K562 (cell line): ENCODE data around the gene IRX5. TPM values are rescaled to one million over a fixed set of nuclear protein-coding genes. Genes with fewer than 3 reads are reported as not detected.

Experiments
- ATAC-seq: fragments of 200-7000 bp; cut with Tn5 transposase; 3 replicates; pipeline ENCODE4 v1.9.1; 2020; ENCODE audit warnings: moderate library complexity
- BruUV-seq: library from RNA; stranded (reverse); fragments of 400-500 nt; replicated peaks from 2 replicates; lab custom pipeline; 2021; lab: Mats Ljungman, UMichigan
- CTCF ChIA-PET: fragments of 300-600 bp; formaldehyde crosslinking; extraction: SDS; loops from one replicate; lab custom pipeline; 2021; ENCODE audit warnings: low intra/inter-chr PET ratio; lab: Yijun Ruan, JAX
- POLR2A ChIA-PET: fragments of 300-600, 350-650 bp; sonication (Branson Sonifier 250); formaldehyde crosslinking; extraction: SDS; loops from one replicate; lab custom pipeline; 2021; ENCODE audit warnings: antibody characterized with exemption, inconsistent platforms; lab: Yijun Ruan, JAX
- DNase-seq, 4 experiments: peaks; one replicate each; pipeline versions ENCODE4 v3.0.0 to v3.0.0-alpha.2; 2011 to 2018; ENCODE audit warnings: low spot score in 3 of 4, mixed read lengths in 3 of 4; ENCODE audit errors: extremely low read depth in 1 of 4
- FAIRE-seq: peaks from 2 replicates; lab custom pipeline; 2011; peaks lifted over from hg19 to GRCh38; lab: Jason Lieb, UNC
- H2AFZ ChIP-seq: 2 replicates; pipeline ENCODE4 v1.6.0; 2011; ENCODE audit warnings: low read depth, low read length, control low read depth, inconsistent platforms
- H3K27ac ChIP-seq: fragments of 200-600 bp; 3 replicates; pipeline ENCODE4 v1.8.0; 2011; ENCODE audit warnings: low read depth, mild to moderate bottlenecking, control low read depth, inconsistent platforms, low read length, moderate library complexity, mixed read lengths; ENCODE audit errors: extremely low read depth
- H3K27me3 ChIP-seq, 2 experiments: fragments of 300-600 bp in 1 of 2; 2 replicates in 1 of 2; 3 replicates in 1 of 2; pipeline versions ENCODE4 v1.6.0 to v1.8.0; 2011; ENCODE audit warnings: inconsistent platforms in 2 of 2, low read length in 2 of 2, mild to moderate bottlenecking in 1 of 2, mixed read lengths in 1 of 2, moderate library complexity in 1 of 2; ENCODE audit not compliant: control insufficient read depth in 2 of 2, insufficient read depth in 2 of 2
- H3K36me3 ChIP-seq: fragments of 300-600 bp; 3 replicates; pipeline ENCODE4 v1.8.0; 2011; ENCODE audit warnings: mild to moderate bottlenecking, low read length, inconsistent platforms; ENCODE audit not compliant: control insufficient read depth, insufficient read depth
- H3K4me1 ChIP-seq, 2 experiments: fragments of 200-600 bp in 1 of 2; replicated peaks in 1 of 2; 2 replicates in 1 of 2; 3 replicates in 1 of 2; pipeline versions ENCODE4 v1.5.1 to v1.8.0; 2011; ENCODE audit warnings: inconsistent platforms in 2 of 2, low read length in 2 of 2, mild to moderate bottlenecking in 1 of 2, mixed read lengths in 1 of 2, moderate library complexity in 1 of 2; ENCODE audit not compliant: control insufficient read depth in 2 of 2, insufficient read depth in 2 of 2
- H3K4me2 ChIP-seq: 2 replicates; pipeline ENCODE4 v1.6.1; 2011; ENCODE audit warnings: low read length, control low read depth, inconsistent platforms, mixed read lengths; ENCODE audit not compliant: insufficient read depth
- H3K4me3 ChIP-seq: fragments of 200-600 bp; sonication (generic), shearing (Covaris generic); 2 replicates; pipeline ENCODE4 v1.5.1; 2016; ENCODE audit warnings: control low read depth, inconsistent platforms
- H3K79me2 ChIP-seq: fragments of 200-600 bp; 3 replicates; pipeline ENCODE4 v1.8.0; 2011; ENCODE audit warnings: low read length, inconsistent platforms; ENCODE audit not compliant: control insufficient read depth, insufficient read depth
- H3K9ac ChIP-seq, 2 experiments: 2 replicates each; pipeline versions ENCODE4 v1.6.0 to v1.6.1; 2011; ENCODE audit warnings: low read depth in 2 of 2, low read length in 2 of 2, control low read depth in 1 of 2, inconsistent platforms in 1 of 2, mild to moderate bottlenecking in 1 of 2, mixed read lengths in 1 of 2; ENCODE audit not compliant: insufficient read depth in 1 of 2
- H3K9me1 ChIP-seq: one replicate; pipeline ENCODE4 v1.6.0; 2011; ENCODE audit warnings: inconsistent platforms, mild to moderate bottlenecking, low read length, moderate library complexity; ENCODE audit not compliant: control insufficient read depth, insufficient read depth
- H3K9me3 ChIP-seq: replicated peaks from 2 replicates; pipeline ENCODE4 v1.5.1; 2011; ENCODE audit warnings: low read depth, low read length, inconsistent platforms; ENCODE audit not compliant: control insufficient read depth, insufficient read depth
- H4K20me1 ChIP-seq: replicated peaks from 2 replicates; pipeline ENCODE4 v1.6.1; 2011; ENCODE audit warnings: low read length, inconsistent platforms, mixed read lengths; ENCODE audit not compliant: control insufficient read depth, insufficient read depth
- POLR2G ChIP-seq: fragments of 200-400 bp; formaldehyde crosslinking; IDR thresholded peaks from 2 replicates; pipeline ENCODE4 v1.6.1; 2017; ENCODE audit warnings: low read depth, mild to moderate bottlenecking, antibody characterized with exemption, low read length, moderate library complexity
- PRDM10 ChIP-seq: fragments of 450-650 bp; IDR thresholded peaks from 2 replicates; pipeline ENCODE4 v1.6.1; 2018; ENCODE audit not compliant: partially characterized antibody
- WGBS: fragments of 100-300 bp; shearing (Covaris generic); methylation state at CpG from one replicate; pipeline ENCODE4 v1.1.6; 2016; ENCODE audit warnings: low coverage, mixed read lengths; ENCODE audit not compliant: insufficient coverage; ENCODE audit errors: missing lambda C conversion rate; 5-methylcytosine and 5-hydroxymethylcytosine counted together
- in situ Hi-C: fragments of 300-500 bp; cut with MboI; formaldehyde crosslinking; loops from 4 replicates; pipeline ENCODE4 v1.15.0; 2018; ENCODE audit warnings: inconsistent platforms, mixed read lengths
- intact Hi-C: fragments of 100-400 bp; cut with micrococcal nuclease; formaldehyde crosslinking; loops from 2 replicates; pipeline ENCODE4 v1.14.2; 2022
- polyA plus RNA-seq, 8 experiments: library from polyadenylated mRNA; depleted of rRNA in 4 of 8; stranded (reverse) in 5 of 8; unstranded in 3 of 8; fragments of >200 nt; fragmentation: Nextera tagmentation in 2 of 8; fragmentation: Illumina TruSeq in 1 of 8; extraction: Ambion mirVana in 2 of 8; extraction: Trizol in 1 of 8; gene quantifications; 2 replicates each; pipeline versions ENCODE4 v1.2.1 to v1.2.3, GENCODE V29; 2011 to 2014; ENCODE audit warnings: inconsistent platforms in 1 of 8, missing spikeins in 1 of 8
- total RNA-seq, 7 experiments: library from RNA; depleted of rRNA in 6 of 7; stranded (reverse); fragments of >200 nt in 6 of 7; fragmentation: Illumina TruSeq in 2 of 7; extraction: Trizol in 2 of 7; gene quantifications; 2 replicates each; pipeline versions ENCODE4 v1.2.1 to v1.2.3, GENCODE V29; 2011 to 2021; ENCODE audit warnings: low replicate concordance in 1 of 7
- TF ChIP-seq, protein P1 (sequence below): fragments of 250-450 bp; sonication (Bioruptor Pico); IDR thresholded peaks from 2 replicates; pipeline ENCODE4 v1.4.0; 2020
- TF ChIP-seq, protein P2 (sequence below): fragments of 450-650 bp; IDR thresholded peaks from 2 replicates; pipeline ENCODE4 v1.6.1; 2017; ENCODE audit warnings: antibody characterized with exemption, mild to moderate bottlenecking

The IRX5 gene
- total and polyA plus RNA-seq, 9 of the 15 experiments (the other 6 are each of a cell fraction or from before 2014, with no cell fraction given): 0.20 to 4.2 (median 0.94) TPM

DNA sequence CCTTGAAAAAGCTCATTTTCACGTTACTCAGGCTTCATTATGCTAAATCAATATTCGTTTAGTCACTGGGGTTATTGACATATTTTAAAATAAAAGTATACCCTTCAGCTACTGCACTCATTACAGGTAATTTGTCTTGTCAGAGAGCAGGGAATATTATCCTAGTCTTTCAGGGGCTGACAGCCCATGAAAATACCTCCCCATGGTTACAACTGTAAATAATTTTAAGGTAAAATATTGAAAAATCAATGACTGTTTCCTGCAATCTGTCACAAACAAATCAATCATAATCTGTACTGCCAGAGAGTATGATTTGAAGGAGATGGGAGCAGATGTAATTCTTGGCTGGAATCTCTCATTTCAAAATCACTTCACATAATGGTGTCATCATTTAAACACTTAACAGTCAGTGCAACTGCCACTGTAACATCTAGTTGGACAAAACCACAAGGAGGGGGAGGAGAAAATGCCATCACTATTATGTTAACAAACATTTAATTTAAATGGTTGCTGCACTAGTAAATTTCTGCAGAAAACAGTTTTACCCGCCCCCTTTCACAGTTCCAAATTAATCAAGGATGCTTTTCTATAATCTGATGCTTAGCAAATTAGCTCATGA, 9.3 kb upstream of the IRX5 start:
- intact Hi-C loops (no loop called here), in situ Hi-C loops (no loop called here)
- POLR2A ChIA-PET: interaction anchor here (0.5 kb wide), 1 partner anchor 644 kb away, joined by 3 read pairs; no protein-coding TSS in a partner anchor
- CTCF ChIA-PET: no interaction called here
- Histone ChIP-seq H3K27ac (no peak overlapping the region), H3K36me3 (peaks cover 29% of the 10 kb centered on the region; the same call in 1 of the 3 replicates), H3K4me3 (no peak overlapping the region), H3K4me1 (peaks cover 0 to 8% of the 10 kb centered on the region in 2 experiments; a peak in 2 of 5 replicates), H3K4me2 (no peak overlapping the region), H3K27me3 (no peaks in the 10 kb centered on the region), H3K79me2 (peaks cover 22% of the 10 kb centered on the region), H2AFZ (no peak overlapping the region), H3K9me3 (no peaks in the 10 kb centered on the region), H3K9ac (no peak overlapping the region), H4K20me1 (no peaks in the 10 kb centered on the region; the same call in 1 of the 2 replicates), H3K9me1 (no peaks in the 10 kb centered on the region)
- BruUV-seq: no TSS peak
- DNase-seq (no peak), FAIRE-seq (no peak), ATAC-seq (no peak)
- WGBS: 78% methylated on average over 3 of the region's 3 CpGs
- TF ChIP-seq, protein P1, sequence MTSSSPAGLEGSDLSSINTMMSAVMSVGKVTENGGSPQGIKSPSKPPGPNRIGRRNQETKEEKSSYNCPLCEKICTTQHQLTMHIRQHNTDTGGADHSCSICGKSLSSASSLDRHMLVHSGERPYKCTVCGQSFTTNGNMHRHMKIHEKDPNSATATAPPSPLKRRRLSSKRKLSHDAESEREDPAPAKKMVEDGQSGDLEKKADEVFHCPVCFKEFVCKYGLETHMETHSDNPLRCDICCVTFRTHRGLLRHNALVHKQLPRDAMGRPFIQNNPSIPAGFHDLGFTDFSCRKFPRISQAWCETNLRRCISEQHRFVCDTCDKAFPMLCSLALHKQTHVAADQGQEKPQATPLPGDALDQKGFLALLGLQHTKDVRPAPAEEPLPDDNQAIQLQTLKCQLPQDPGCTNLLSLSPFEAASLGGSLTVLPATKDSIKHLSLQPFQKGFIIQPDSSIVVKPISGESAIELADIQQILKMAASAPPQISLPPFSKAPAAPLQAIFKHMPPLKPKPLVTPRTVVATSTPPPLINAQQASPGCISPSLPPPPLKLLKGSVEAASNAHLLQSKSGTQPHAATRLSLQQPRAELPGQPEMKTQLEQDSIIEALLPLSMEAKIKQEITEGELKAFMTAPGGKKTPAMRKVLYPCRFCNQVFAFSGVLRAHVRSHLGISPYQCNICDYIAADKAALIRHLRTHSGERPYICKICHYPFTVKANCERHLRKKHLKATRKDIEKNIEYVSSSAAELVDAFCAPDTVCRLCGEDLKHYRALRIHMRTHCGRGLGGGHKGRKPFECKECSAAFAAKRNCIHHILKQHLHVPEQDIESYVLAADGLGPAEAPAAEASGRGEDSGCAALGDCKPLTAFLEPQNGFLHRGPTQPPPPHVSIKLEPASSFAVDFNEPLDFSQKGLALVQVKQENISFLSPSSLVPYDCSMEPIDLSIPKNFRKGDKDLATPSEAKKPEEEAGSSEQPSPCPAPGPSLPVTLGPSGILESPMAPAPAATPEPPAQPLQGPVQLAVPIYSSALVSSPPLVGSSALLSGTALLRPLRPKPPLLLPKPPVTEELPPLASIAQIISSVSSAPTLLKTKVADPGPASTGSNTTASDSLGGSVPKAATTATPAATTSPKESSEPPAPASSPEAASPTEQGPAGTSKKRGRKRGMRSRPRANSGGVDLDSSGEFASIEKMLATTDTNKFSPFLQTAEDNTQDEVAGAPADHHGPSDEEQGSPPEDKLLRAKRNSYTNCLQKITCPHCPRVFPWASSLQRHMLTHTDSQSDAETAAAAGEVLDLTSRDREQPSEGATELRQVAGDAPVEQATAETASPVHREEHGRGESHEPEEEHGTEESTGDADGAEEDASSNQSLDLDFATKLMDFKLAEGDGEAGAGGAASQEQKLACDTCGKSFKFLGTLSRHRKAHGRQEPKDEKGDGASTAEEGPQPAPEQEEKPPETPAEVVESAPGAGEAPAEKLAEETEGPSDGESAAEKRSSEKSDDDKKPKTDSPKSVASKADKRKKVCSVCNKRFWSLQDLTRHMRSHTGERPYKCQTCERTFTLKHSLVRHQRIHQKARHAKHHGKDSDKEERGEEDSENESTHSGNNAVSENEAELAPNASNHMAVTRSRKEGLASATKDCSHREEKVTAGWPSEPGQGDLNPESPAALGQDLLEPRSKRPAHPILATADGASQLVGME: no peak
- TF ChIP-seq, protein P2, sequence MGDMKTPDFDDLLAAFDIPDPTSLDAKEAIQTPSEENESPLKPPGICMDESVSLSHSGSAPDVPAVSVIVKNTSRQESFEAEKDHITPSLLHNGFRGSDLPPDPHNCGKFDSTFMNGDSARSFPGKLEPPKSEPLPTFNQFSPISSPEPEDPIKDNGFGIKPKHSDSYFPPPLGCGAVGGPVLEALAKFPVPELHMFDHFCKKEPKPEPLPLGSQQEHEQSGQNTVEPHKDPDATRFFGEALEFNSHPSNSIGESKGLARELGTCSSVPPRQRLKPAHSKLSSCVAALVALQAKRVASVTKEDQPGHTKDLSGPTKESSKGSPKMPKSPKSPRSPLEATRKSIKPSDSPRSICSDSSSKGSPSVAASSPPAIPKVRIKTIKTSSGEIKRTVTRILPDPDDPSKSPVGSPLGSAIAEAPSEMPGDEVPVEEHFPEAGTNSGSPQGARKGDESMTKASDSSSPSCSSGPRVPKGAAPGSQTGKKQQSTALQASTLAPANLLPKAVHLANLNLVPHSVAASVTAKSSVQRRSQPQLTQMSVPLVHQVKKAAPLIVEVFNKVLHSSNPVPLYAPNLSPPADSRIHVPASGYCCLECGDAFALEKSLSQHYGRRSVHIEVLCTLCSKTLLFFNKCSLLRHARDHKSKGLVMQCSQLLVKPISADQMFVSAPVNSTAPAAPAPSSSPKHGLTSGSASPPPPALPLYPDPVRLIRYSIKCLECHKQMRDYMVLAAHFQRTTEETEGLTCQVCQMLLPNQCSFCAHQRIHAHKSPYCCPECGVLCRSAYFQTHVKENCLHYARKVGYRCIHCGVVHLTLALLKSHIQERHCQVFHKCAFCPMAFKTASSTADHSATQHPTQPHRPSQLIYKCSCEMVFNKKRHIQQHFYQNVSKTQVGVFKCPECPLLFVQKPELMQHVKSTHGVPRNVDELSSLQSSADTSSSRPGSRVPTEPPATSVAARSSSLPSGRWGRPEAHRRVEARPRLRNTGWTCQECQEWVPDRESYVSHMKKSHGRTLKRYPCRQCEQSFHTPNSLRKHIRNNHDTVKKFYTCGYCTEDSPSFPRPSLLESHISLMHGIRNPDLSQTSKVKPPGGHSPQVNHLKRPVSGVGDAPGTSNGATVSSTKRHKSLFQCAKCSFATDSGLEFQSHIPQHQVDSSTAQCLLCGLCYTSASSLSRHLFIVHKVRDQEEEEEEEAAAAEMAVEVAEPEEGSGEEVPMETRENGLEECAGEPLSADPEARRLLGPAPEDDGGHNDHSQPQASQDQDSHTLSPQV: no peak
- TF ChIP-seq POLR2G (no peak), PRDM10 (peak; percentile 56)
